ENCODE measurements around the gene SND1.
"Not testable (repeated sequence)": the region's sequence is repeated elsewhere in the genome, so short reads cannot be mapped to it uniquely, and the experiment has no call there.

Gene SND1

DNA sequence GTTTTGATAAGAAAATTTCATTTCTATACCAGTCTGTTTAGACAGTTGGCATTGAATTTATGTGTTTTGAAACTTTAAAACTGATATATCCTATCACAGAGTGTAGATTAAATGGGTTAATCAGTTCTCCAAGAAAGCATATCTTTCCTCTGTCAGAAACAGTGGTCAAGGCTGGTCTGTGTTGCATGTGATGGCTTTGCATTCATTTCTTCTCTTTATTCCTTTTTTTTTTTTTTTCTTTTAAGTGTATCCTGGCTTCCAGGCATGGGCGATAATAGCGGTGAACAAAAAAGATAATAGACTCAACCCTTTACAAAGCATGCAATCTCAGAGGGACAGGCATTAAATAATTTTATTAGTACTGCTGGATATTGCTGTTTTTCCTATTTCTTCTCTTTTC, 242.6 kb downstream of the SND1 start:
- no peak for DNase-seq

DNA sequence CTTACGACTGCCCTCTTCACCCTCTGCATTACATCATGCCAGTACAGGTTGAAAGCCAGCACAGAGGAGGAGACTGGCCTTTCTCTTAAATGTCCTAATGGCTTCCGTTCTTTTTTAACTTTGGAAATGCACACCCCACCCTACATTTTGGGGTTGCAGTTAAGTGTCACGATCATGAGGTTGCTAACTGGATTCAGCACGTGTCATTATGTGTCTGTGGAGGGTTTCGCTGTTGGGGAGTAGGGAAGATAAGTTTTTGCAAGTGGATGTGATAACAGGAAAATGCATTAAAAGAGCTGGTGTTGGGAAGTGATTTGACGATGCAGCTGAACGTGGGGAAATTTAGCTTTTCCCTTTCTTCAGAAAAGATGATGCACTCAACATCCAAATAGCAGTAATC, 243.4 kb downstream of the SND1 start:
- no peak for DNase-seq

DNA sequence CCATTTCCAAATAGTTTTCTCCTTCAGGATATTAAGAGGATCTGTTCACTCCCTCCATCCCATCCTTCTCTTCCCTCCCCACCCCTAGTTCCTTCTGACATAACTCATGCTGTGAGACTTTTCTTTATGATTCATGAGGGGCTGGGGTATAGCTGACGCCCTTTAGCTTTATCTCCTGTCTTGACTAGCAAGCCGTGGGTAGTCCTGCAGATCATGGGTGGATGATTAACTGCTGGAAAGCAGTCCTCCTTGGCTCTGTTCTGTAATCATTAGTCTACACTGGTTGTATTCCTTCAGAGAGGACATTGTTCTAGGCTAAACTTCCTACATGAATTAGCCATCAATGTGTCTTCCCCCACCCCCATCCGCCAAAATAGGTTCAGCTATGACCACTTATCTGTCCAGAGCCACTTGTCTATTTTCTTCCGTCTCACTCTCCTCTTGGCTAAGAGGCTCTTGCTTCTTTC, 243.9 kb downstream of the SND1 start:
- no peak for DNase-seq

DNA sequence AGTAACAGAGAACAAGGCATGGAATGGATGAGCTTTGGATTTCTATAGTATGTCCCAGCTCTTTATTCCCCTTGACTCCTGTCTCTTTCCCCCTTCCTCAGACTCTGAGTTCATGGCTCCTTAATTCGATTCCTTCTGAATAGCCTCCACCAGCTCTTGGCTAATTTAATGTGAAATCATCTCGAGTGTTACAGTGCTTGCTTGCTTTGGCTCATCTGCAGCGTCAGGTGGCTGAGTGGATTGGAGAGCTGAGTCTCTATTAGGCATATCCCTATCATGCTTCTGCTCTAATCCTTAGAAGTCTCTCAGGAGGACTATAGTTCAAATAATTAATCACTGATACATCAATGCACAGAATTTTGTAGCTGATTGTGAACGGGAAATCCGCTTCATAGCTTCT, 244.7 kb downstream of the SND1 start:
- no peak for DNase-seq

DNA sequence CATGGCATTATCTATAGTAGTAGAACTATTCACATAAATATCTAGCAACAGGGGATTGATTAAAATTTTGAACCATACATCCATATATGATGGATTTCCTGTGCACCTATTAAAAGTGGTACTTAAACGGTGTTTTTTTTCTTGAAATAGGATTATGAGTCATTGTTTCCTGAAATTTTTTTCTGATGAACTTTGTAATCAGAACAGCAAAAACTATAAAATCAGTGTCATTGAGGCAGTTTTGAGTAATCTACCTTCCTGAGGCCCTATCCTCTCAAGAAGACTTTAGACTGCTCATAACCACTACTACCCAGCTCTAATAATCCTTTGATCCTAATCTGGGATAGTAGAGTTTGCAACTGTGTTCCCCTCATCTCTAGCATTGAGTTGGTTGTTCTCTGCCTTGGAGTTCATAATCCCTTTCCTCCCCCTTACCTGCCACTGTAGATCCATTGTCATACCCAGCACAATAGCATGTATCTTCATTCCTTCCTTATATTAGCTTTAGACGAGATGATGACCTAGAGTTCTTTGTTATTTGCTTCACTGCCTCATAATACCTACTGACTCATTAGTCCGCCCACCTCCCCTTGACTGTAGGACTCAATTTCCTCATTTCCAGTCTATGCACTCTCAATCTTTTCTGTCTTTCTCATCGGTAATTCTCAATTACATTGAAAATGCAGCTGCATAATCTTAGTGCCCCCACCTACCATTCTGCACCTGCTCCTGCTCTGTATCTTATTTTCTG, 245.9 kb downstream of the SND1 start:
- no peak for DNase-seq

DNA sequence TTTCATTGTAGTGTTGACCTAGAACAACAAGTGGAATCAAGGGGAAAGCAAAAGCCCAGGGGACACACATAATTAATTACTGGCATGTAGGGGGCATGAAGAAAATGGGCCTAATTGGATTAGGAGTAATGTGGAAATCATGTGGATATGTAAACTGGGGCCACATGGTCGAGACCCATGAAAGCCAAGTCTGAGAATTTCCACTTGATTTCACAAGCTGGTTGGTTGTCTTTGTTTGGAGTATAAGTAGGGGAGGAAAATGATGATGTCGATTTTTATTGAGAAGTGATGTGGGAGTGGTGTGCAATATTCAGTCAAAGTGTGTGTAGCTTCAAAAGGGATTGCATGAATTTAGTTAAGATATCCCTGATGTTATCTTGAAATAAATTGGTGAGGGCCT, 247.4 kb downstream of the SND1 start:
- no peak for DNase-seq

DNA sequence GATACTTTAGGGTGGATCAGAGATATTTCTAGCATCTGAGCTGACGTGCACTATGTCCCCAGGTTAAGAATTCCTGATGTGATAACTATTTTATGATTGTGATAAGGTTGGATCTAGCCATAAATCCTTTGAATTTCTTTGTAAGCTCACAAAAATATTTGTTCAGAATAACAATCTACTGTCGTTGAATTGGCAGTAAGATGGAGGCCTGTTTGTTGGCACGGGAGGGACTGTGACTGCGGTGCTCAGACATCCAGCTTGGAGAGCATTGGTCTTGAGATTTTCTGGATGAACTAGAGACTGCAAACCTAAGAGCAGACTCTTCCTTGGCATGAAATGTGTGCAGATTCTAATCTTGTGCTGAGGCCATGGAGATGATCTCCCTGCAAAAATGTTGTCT, 248.1 kb downstream of the SND1 start:
- no peak for DNase-seq

DNA sequence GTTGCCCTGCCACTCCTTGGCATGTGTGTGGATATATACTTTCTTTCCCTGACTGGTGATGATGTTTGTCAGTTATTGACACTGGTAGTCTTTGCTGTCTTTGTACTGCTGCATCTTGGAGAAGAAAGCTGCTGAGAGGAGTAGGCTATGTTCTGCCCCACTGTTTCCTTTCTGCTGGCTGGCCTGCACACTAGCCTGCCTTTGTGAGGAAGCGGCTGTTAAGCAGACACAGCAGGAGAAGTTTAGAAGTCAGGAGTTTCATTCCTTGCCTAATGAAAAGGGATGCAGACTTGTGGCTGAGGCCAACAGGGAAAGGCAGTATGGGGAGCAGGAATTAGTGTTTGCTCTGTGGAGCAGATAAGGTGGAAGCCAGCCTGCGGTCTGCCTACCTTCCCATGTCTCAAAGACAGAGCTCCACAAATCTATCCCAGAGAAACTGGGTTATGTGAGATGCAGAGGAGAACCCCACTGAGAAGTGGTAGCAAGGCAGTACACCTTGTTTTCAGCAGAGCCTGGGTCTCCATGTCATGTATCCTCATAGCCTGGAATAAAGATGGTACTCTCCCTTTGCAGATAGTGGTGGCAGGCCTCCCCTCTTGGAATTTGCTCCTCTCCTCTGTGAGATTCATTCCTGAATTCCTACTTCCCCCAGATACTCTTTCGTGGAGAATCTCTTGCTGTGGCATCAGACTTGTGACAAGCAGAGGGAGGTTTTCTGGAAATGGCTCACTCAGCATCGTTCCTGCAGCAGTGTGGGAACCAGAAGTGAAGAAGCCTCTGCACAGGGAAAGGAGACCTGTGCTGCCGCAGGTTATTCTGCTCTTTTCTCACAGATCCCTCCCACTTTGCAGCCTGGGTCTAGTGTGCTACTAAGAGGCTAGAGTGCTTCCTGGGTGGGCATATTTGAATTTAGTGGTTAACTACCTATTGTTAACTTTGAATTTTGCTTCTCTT, 249.0 kb downstream of the SND1 start:
- DNase-seq: no peak

DNA sequence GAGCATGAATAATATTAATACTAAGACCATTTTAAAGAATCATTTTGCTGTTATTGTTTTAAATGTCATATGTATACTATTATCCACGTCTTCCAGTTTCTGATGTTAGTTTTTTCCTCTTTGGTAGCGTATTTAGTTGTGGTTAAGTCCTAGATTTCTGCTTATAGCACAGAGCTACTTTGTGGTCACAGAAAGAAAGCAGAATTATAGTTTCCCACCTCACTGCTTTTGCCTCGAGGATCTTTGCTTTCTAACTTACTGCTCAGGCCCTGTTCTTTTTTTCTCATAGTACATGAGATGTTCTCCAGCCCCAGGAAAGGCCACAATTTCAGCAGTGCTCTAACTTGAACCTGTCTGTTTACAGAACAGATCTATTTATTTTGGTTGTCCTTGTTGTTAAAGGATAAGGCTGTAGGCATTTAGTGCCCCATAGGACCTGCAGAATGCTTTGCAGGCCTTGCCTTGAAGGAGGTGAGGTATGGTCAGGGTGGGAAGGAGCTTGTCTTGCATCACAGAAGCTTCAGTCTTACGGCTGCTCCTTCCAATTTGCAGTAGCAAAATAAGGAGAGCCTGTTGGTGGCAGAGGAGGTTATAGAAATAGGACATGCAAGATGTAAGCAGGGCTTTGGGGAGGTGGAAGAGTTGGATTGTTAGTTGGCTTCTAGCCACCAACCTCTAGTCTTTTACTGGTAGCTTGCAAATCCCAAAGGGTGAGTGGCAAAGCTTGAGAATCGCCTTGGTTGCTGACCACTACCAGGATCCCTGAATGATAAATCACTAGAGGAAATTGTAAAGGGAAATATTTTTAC, 250.1 kb downstream of the SND1 start:
- DNase-seq: peak; percentile 25

DNA sequence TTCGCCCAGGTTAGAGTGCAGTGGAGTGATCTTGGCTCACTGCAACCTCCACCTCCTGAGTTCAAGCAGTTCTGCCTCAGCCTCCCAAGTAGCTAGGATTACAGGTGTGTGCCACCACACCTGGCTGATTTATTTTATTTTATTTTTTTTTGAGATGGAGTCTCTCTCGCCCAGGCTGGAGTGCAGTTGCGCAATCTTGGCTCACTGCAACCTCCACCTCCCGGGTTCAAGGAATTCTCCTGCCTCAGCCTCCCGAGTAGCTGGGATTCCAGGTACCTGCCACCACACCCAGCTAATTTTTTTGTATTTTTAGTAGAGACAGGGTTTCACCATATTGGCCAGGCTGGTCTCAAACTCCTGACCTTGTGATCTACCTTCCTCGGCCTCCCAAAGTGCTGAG, 250.8 kb downstream of the SND1 start:
- not testable (repeated sequence) for DNase-seq

DNA sequence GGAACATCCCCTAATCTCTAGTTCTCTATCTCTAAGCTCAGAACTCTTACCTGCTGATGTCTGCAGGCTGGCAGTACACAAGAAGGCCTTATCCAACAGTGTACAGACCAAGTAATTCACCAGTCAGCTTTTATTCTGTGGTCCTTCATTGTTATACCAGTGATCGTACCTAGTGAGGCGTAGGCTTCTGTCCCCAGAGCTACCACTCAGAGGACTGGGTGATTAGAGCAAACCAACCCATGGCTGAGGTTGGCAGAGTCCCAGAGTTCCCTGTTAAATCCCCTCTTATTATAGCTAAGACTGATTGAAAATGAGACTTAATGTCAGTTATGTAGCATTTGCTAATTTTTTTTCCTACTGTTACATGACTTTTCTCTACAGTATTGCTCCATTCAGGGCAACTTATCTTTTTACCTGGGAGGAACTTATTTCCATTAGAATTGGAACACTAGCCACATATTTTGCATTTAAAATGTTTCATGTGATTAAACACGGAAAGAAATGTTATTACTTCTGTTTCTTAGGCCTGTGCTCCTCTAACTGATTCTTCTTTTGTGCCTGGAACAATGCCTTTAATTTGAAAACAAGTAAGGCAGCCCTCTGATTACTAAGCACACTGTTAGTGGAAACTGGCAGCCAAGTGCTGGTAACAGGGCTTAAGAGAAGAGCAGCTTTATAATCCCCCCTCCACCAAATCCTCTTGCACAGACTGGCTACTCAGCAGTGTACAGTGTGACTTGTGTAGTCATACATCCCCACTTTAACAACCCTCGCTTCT, 252.1 kb downstream of the SND1 start:
- DNase-seq: no peak

DNA sequence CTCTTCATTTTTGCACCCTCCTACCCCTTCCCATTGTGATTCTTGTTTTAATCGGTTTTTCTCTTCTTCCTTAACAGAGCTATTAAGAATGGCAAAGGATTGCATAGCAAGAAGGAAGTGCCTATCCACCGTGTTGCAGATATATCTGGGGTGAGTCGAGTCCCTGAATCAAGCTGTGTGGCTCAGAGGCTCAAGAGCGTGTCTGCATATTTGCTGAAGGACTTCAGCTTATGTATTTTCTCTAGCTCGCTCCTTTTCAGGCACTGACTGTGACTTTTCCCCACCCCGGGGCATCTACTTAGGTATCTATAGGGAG, 252.6 kb downstream of the SND1 start:
- no peak for DNase-seq

DNA sequence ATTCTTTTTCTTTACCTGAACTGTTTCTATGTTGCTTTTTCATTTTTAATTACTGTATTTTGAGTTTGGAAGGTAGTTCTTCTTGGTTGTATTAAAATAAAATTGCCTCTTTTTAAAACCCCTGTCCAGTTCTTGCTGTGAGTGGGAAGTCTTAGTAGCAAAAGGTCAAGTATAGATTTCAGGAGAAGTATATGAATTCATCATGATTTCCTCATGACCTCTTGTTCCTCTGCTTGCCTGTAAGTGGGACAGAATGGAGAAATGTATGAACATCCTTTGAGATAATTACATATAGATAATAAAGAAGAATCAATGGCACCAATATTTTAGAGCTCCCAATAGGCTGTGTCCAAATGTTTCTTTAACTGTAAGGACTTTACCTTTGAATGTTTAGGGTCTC, 253.0 kb downstream of the SND1 start:
- no peak for DNase-seq

DNA sequence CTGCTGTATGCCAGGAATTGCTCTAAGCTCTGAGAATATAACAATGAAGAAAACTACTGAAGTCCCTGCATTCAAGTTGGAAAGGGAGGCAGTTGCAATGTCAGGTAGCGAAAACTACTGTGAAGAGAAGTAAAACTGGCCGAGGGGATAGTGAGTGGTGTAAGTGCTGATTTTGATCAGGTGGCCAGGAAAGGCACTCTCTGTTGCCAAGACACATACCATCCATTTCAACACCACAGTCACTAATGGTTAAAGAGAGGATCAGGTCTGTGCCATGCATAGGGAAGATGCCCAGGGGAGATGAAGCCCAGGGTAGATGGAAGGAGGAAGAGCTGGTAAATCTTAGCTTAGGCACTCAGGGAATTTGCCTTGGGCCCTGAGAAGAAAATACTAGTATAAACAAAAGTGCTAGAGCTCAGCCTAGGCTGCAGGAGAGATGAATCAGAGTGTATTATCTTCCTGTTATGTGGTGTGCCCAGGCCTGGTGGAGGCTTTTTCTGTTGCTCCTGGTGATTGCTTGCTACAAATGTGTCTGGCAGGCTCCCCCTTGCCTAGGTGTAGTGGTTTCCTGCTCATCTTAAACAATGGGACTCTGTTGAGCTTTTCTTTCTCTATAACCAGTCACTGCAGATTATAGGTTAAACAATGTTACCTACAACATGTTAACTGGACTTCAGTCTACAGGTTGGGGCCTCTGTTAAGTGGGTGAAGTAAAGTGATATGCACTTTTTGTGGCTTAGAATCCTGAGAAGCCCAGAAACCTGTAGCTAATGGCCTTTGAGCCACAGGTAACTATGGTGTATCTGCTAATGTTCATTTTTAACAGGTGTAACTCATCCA, 253.7 kb downstream of the SND1 start:
- DNase-seq: peak; percentile 25

DNA sequence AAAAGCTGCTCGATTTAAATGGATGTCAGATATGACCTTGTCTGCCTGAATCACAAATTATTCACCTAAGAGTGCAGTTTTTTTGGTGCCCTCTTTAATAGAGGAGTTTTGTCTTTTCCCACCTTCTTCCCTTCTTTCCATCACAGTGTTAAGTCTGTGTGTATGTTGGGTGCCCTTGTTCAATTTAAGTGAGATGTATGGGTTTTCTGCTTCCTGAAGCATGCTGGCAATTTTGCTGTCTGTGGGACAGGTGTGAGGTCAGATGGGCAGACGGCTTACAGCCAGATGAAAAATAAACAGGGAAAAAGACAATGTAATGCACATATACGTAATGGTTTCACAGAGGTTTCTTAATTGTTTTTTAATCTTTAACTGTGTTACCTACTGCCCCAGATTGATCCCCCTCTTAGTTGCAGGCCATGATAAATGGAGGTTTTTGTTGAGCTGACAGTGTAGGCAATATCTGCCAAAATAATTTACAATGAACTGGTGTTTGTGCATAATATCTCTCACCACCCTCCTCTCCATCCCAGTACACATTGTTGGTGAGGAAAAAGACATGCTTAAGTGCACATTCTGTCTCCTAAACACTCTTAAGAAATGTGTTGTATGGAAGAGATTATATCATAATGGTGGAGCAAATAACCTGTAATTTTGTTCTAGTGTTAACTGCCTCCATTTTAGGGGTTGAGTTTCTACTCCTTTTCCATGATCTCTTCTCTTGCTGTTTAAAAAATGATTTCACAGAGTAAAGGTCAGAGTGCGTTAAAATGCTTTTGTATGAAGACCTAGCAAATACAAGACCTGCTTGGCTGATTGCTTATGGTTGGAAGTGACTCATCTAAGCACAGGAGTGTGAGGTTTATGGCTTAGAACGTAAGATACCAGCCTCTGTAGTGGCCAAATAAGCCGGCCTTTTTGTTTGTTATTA, 255.4 kb downstream of the SND1 start:
- DNase-seq: no peak

DNA sequence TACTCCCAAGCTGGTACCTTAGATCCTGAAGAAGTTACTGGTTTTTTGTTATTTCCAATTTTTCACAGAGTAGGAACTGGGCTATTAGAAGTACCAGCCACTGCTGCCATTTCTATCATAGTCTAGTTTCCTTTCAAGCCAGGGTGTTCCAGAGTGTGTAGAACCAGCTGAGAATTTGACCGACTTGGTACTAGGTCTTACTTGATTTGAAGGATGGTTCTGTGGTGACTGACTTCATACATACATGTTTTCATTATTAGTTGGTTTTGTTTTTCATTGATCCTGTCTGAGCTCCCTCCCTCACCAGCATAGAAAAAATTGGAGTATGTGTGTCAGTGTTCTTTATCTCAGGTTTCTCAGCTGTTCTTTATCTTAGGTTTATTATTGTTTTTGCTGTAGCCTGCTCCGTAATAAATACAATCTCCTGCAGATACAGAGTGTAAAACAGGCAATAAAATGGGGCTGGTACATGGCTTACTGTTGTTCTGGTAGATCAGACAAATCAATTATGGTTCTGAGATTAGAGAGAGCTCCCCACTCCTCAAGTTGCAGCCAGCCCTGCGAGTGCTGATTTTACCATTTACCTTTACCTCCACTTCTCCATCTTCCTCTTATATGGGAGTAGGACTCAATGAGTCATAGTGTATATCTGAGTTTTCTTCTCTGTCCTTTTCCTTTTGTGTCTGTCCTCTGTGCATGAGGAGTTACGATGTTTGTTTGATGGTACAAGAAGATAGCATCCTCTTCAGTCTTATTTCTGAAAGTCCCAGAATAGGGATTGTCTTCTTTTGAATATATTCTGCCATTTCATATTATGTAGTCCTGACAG, 256.6 kb downstream of the SND1 start:
- no peak for DNase-seq

DNA sequence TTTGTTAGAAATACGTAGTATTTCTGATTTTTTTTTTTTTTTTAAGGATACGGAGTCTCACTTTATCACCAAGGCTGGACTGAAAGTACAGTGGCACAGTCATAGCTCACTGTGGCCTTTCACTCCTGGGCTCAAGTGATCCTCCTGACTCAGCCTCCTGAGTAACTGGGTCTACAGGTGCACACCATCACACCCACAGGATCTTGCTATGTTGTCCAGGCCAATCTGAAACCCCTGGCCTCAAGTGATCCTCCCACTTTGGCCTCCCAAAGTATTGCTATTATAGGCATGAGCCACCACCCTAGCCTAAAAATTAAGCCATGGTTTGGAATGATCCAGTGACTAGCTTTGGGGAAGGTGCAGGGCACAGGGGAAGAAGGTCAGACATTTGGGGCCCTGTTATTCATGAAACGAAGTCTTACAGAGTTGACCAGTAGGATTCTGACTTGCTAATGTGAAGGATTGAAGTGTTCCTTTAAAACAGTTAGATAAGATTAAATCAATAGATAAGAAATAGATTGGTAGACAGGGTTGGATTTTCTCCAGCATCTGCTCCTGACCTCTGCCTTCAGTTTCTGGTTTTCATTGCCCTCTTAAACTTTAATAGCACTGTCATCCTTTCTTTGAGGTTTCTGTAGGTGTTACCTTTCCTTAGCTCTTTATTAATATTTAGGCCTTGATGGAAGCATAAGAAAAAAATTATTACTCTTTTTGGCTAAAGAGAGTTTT, 257.6 kb downstream of the SND1 start:
- DNase-seq: no peak

DNA sequence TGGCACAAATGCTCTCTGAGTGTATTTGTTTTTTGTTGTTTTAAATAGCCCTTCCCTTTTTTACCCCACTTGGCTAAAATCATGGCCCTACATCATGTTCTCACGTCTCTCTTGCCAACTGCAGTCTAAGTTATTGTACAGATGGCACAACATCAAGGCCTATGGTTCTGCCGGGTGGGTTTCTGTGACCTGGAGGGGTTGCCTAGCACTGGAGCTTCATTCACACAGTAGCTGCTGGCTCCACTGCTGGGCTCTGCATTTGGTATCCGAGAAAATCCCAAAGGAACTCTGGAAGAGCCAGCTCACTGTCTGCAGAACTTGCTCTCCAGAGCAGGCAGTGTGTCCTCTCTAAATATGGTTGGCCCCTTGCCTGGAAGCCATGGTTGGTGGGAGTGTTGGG, 258.7 kb downstream of the SND1 start:
- no peak for DNase-seq
